Activated CD4-positive, alpha-beta T cell treated with anti-CD3 and anti-CD28 coated beads for 24 hours (primary cell): Measurements from ENCODE around the gene ZNF778.

Source experiments
- DNase-seq, 2 donors: peaks; one replicate each; pipeline ENCODE4 v3.0.0-alpha.2; 2020; ENCODE audit warnings: low read depth in 2 of 2

Gene ZNF778

DNA sequence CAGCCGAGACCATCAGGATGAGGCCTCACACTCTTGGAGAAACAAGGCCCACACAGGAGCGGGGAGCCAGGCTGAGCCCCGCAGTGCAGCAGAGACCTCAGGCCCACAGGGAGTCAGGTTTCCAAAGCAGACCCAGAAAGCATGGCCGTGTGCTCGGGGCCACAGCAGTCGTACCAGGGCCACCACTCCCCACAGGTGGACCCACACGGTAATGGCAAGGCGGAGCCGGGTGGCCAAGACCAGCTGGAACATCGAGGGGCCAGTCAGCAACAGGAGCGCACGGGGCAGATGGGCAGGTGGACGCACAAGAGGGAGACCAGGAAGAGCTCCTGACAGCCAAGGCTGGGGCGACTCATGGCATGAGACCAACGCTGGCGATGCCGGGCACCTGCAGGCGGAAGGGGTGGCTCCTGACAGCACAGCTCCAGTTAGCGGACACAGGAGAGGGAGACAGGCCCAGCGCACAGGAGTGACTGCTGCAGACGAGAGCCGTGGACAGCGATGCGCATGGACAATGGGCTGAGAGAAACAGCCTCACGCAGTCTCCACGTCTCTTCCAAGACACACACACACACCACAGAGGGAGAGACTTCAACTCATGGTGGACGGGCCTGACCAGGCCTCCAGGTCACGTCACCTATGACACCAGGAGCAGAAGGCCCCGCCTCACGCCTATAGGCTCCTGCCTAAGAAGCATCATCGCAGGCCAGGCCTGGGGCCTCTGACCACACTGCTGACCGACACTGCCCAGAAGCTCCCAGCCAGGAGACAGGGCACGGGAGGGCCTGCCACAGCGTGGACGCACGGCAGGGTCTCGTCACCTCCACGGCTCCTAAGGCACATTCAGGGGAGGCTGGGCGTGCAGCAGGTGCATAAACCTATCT lies 58.6 kb downstream of the ZNF778 start:
- no peak for DNase-seq

DNA sequence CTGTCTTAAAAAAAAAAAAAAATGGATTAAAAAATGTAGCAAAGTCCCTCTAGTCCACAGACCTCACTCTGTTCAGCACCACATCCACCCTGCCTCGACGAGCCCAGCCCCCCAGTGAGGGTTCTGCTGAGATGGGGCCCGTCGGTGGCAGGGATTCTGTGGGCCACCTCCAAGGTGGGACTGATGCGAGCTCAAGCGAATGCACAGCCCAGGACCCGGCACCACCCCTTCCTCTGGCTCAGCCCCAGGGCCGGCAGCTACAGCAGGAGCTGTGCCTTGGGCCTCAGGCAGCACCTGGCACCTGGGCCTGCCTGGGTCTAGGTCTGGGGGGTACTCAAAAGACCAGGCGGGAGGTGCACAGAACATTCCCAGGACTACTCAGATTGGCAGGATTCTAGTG lies 59.5 kb downstream of the ZNF778 start:
- no peak for DNase-seq

DNA sequence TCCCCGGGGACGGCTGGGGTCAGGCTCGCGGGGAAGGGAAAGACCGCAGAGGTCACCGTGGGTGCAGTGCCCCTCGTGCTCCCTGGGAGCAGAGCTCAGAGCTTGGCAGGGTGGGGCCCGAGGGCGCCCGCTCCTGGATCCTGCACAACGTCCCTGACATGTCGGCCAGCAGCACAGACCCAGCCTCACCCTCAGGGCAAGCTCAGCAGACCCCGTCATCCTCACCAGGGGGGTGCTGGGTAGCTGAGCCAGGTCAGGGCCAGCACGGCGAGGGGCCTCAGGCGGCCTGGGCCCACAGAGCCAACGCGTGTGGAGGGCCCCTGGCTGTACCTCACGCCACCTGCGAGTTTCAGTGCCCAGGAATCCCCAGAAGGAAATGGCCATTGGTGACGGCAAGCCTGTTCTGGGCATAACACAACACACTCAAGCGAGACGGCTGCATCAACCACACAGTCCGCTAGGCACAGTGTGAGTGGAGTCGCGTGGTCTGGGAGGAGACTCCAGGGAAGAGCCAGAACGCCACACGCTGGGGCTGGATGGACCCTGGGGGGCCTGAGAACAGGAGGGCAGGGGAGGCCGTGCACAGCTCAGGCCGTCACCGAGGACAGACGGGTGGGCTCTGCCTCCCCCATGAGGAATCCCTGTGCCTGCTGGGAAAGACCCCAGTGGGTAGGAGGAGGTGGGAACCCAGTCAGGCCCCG lies 60.3 kb downstream of the ZNF778 start:
- DNase-seq = no peak

DNA sequence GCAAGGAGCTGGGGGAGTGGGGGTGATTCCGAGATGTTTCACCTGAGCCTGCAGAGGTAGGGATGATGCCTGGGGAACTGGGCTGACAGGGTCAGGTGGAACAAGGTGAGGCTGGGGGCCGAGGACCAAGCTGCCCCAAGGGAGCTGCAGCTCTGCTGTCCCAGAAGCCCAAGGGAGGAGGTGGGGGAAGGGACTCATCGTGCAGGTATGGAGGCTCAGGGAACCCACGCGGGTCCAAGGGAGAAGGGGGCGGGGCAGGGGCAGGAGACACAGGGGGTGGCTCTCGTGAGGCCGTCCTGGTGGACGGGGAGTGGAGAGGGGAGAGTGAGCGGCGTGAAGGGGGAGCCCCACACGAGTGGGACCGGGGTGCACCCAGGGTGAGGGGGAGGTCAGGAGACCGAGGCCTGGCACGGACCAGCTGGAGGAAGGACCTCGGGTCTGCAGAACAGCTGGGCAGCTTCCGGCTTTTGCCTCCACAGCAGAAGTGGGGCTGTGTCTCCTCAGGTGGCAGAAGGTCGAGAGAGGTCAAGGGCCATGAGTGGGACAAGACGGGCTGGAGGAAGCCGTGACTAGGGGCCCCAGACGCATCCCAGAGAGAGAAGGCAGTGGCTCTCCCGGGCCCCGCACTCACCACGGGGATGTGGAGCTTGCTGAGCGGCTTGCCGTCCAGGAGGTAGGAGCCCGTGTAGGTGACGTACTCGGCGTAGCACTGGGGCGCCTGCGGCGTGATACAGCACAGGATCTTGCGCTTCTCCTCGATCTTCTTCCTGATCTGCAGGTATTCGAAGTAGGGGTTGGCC lies 61.1 kb downstream of the ZNF778 start:
- DNase-seq = no peak

DNA sequence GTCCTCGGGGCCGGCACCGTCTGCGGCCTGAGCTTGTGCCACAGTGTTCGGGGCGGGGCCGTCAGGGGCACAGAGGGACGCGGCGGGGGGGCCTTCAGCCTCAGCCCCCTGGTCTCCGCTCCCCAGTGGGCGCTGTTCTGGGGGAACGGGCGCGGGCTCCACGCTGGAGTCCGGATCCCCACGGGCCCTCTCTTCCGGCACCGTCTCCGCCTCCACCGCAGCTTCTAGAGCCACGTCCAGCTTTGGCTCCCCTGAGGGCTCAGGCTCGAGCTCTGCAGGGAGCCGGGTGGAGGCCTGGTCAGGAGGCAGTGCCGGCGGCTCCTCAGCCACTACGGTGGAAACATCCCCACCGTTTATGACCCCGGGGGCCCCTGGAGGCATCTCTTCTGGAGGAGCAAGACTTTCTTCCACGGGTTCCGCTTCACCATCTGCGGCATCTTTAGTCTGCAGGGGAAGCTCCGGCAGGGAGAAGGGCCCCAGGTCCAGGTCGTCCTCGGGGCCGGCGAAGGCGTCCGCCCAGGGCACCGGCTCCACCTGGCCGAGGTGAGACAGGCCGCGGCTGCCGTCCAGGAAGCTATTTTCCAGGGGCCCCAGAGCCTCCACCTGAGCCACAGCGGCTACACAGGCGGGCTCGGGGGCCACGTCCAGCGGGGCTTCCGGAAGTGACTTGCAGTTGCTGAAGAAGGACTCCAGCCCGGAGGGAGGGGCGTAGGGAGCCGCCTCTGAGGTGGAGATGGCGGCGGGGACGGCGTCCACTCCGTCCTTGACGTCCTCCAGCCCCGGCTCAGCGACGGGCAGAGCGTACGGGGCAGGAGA lies 62.4 kb downstream of the ZNF778 start:
- no peak for DNase-seq

DNA sequence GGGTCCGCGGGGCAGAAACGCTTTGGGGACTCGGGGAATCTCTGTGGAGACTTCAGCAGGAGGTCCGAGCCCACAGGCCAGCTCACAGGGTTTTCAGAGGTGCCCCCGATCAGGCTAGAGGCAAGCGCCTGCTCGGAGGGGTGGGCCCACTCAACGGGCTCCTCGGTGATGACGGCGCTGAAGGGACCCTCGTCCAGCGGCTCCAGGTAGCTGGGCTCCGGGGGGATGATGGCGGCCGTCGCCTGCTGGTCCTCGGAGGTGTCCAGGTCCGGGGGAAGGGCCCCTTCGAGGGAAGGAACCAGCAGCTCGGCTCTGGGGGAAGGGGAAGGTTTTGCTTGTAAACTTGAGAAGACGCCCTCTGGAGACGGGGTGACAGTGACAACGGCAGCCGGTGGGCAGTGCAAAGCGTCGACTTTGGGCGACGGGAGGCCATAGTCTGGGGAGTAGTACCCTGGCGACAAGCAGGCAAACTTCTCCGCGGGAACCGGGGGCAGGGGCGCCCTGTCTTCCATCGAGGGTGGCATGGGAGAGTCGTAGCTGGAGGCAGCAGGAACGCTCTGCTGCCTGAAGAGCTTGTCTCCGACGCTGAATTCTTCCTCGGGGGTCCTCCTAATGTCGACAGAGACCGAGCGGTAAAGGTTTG lies 63.2 kb downstream of the ZNF778 start:
- DNase-seq = no peak

DNA sequence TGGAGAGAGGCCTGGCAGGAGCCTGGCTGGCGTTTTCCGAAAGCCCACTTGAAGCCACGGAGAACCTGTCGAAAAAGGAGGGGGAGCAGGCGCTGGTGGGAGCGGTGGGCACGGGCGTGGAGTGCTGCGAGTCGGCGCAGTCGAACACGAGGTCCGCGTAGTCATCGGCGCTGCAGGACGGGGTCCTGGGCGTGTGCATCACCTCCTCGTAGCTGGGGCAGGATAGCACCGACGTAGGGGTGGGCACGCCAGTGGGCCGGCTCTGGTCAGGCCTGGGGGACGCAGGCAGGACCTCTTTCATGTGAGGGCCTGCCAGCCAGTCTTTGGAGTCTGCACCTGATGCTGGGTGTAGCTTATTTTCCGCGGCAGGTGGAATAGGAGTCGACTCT lies 63.7 kb downstream of the ZNF778 start:
- DNase-seq = no peak

DNA sequence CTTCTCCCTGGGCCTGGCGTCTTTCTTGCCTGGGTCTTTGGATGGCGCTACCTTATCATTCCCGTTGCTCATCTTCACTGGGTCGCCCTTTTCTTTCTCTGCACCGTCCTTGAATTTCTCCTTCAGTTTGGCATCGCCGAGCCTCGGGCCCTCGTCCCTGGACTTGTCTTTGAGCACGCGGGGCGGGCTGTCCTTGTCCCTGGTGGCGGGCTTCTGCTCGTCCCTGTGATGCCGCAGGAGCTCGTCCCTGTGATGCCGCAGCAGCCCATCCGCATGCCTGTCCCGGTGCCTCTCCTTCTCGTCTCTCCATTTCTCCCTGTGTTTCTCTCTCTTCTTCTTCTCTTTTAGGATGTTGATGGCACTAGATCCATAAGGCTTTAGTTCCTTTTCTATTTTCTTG lies 64.3 kb downstream of the ZNF778 start:
- no peak for DNase-seq

DNA sequence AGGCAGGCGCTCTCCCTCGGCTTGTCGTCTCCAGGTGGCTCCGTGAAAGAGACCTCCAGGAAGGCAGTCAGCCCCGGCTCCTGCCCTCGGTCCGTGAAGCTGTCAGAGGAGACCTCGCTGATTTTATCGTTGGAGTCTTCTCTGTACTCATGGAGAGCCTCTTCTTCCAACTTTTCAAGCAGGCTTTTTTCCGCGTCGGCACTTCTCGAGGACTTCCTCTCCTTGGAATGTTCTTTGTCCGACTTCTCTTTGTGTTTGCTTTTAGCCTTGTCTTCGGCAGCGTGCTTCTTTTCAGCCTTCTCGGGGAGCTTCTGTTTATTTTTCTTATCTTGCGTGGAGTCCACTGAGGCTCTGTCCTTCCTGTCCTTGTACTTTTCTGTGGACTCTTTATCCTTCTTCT lies 65.0 kb downstream of the ZNF778 start:
- DNase-seq = no peak

DNA sequence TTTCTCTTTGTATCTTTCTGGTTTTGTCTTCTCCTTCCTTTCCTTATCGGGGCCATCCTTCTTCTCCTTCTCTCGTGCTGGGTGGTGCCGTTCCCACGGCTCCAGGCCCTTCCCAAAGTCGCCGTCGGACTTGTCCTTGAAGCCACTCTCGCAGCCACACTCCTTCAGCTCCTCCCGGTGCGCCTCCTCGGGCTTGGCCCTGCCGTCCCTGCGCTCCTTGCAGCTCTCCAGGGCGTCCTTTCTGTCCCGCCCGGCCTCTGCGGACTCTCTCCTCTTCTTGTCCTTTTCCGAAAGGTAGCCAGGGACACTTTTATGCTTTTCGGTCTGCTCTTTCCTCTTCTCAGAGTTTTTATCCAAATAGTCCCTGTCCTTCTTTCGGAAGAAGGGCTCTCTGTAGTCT lies 65.9 kb downstream of the ZNF778 start:
- no peak for DNase-seq

DNA sequence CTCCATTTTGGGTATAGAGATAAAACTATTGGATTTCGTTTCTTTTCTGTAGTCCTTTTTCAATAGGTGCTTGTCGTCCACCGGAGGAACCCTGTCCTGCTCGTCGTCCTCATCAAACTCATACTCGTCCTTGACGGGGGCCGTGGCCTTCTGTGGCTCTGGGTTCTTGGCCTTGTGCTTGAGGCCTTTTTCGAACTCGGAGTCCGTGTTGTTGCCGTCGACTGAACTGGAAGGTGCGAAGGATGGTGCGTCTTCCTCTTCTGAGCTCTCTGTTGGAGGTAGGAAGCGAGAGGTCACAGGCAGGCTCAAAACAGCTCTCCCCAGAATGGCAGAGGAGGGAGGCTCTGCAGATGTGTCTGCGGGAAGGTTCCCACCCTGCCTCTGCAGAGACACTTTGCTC lies 67.9 kb downstream of the ZNF778 start:
- no peak for DNase-seq

DNA sequence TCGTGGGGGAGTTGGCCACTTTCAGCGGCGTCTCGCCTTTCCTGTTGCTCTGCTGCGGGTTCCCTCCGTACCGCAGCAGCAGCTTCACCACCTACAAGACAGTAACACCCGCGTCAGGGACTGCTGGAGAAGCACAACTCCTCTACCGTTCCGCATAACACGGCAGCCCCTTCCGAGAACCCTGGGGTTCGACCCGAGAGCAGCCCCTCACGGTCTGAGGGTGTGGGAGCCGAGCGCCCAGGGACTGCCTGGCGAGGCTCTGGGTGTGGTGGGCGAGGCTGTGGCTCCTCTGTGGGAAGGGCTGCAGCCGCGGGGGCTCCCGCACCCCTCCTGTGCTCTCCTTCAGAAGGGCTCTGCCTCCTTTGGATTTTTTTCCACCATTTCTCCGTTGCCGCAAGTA lies 68.6 kb downstream of the ZNF778 start:
- no peak for DNase-seq
